Coronary artery (tissue), 2 donors: ENCODE results near the gene RANGAP1.
"Not testable (repeated sequence)": the region's sequence is repeated elsewhere in the genome, so short reads cannot be mapped to it uniquely, and the experiment has no call there.

Experiments
- DNase-seq: peaks from one replicate; pipeline ENCODE4 v3.0.0-alpha.2; 2017; ENCODE audit warnings: low spot score
- H3K27ac ChIP-seq, 2 donors: fragments of 200-600 bp; sonication (generic); one replicate each; pipeline ENCODE4 v1.5.1; 2016 to 2019
- H3K4me3 ChIP-seq: fragments of 200-600 bp; sonication (generic); 2 replicates; pipeline ENCODE4 v1.5.1; 2016; ENCODE audit warnings: mild to moderate bottlenecking, moderate library complexity
- TF ChIP-seq, protein P1 (sequence below): fragments of 200-600 bp; sonication (generic); IDR thresholded peaks from one replicate; pipeline ENCODE4 v1.5.1; 2019; ENCODE audit warnings: antibody characterized with exemption

Gene RANGAP1

DNA sequence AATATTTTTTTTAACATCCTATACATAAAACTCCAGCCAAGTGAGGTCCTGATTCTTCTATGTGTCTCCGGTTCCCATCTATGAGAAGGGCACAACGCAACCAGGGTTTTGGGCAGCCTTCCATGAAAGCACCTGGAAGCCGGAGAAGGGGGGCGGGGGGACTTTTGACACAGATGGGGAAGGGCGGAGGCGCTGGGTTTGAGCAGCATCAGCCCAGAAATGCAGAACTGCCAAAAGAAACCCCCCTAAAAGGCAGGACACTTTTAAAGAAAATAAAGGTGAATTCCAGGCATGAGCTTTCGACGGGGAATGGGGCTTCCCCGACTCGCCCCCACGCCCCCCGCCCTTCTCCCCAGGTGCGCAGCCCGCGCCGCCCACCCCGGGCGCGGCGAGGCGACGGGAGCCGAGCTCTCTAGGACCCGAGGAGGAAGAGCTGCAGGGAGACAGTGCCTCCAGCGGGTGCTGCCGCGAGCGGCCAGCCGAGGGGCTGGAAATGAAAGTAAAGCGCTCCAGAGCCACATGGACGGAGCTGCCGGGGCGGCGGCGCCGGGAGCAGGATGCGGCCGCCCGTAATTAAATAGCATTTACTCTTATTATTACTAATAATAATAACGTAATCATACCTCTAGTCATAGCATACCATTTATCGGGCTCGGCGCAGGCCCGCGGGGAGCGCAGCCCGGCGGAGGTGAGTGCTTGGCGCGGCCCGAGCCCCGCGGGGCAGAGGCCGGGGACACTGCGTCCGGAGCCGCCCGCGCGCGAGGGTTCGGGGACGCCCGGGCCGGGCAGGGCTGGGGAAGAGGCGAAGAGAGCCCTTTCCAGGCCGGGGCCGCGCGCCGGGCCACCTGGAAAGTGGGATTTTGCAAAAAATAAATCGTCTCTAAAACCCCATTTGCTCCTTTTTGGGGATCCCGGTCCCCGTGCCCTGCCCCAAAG, 15.4 kb upstream of the RANGAP1 start, which contains the start of gene ZC3H7B:
Gene ZC3H7B (plus strand): TSS at position 441 of the 936 bp plus-strand sequence. CDS start 19,136 bp downstream, outside the sequence.
- peak; percentile 84 for DNase-seq
- H3K27ac ChIP-seq, result peak within 1 kb of the TSS; percentile 74 to 89
- TF ChIP-seq, protein P1, sequence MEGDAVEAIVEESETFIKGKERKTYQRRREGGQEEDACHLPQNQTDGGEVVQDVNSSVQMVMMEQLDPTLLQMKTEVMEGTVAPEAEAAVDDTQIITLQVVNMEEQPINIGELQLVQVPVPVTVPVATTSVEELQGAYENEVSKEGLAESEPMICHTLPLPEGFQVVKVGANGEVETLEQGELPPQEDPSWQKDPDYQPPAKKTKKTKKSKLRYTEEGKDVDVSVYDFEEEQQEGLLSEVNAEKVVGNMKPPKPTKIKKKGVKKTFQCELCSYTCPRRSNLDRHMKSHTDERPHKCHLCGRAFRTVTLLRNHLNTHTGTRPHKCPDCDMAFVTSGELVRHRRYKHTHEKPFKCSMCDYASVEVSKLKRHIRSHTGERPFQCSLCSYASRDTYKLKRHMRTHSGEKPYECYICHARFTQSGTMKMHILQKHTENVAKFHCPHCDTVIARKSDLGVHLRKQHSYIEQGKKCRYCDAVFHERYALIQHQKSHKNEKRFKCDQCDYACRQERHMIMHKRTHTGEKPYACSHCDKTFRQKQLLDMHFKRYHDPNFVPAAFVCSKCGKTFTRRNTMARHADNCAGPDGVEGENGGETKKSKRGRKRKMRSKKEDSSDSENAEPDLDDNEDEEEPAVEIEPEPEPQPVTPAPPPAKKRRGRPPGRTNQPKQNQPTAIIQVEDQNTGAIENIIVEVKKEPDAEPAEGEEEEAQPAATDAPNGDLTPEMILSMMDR, result peak; percentile 56
- peak within 1 kb of the TSS; percentile 79 for H3K4me3 ChIP-seq

DNA sequence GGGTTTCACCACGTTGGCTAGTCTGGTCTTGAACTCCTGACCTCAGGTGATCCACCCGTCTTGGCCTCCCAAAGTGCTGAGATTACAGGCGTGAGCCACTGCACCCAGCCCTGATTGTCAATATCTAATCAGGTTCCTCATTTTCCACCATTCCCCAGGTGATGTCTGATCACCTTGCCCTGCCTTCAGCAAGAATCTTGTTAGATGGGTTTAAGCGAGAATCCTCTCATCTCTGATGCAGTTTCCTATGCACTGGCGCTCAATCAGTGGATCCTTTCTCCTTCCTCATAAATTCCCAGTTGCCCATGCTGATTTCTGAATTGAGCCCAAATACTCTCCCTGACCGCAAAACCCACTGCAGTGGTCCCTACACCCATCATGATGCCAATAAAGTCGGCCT, 14.7 kb upstream of the RANGAP1 start:
- peak overlapping the region; percentile 79 for H3K4me3 ChIP-seq
- peak overlapping the region in 1 of 2 donors; percentile 74 for H3K27ac ChIP-seq
- TF ChIP-seq, protein P1, result no peak
- DNase-seq, result no peak

DNA sequence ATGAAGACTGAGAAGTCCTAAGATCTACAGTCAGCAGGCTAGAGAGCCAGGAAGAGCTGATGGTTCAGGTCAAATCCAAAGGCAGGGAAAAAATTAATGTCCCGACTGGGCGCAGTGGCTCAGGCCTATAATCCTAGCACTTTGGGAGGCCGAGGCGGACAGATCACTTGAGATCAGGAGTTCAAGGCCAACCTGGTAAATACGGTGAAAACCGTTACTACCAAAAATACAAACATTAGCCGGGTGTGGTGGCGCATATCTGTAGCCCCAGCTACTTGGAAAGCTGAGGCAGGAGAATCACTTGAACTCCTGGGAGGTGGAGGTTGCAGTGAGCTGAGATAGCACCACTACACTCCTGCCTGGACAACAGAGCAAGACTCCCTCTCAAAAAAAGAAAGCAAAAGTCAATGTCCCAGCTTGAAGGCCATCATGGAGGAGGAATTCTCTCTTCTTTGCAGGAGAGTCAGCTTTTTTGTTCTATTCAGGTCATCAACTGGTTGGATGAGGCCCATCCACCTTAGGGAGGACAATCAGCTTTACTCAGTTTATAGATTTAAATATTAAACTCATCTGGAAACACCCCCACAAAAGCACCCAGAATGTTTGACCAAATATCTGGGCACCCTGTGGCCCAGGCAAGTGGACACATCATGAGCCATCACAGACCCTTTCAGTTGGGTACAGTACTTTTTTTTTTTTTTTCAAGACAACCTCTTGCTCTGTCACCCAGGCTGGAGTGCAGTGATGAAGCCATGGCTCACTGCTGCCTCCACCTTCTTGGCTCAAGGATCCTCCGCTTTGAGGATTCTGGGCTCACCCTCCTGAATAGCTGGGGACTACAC, 11.1 kb upstream of the RANGAP1 start:
- DNase-seq, result no peak
- TF ChIP-seq, protein P1, result no peak
- no peak overlapping the region for H3K27ac ChIP-seq

DNA sequence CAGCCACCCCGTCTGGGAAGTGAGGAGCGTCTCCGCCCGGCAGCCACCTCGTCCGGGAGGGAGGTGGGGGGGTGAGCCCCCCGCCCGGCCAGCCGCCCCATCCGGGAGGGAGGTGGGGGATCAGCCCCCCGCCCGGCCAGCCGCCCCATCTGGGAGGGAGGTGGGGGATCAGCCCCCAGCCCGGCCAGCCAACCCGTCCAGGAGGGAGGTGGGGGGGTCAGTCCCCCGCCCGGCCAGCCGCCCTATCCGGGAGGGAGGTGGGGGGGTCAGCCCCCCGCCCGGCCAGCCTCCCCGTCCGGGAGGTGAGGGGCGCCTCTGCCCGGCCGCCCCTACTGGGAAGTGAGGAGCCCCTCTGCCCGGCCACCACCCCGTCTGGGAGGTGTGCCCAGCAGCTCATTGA, 8.8 kb upstream of the RANGAP1 start:
- H3K27ac ChIP-seq, DNase-seq, H3K4me3 ChIP-seq: not testable (repeated sequence)

More for the DNA sequence above, 11.1 kb upstream of the RANGAP1 start:
- H3K4me3 ChIP-seq, result no peak overlapping the region

DNA sequence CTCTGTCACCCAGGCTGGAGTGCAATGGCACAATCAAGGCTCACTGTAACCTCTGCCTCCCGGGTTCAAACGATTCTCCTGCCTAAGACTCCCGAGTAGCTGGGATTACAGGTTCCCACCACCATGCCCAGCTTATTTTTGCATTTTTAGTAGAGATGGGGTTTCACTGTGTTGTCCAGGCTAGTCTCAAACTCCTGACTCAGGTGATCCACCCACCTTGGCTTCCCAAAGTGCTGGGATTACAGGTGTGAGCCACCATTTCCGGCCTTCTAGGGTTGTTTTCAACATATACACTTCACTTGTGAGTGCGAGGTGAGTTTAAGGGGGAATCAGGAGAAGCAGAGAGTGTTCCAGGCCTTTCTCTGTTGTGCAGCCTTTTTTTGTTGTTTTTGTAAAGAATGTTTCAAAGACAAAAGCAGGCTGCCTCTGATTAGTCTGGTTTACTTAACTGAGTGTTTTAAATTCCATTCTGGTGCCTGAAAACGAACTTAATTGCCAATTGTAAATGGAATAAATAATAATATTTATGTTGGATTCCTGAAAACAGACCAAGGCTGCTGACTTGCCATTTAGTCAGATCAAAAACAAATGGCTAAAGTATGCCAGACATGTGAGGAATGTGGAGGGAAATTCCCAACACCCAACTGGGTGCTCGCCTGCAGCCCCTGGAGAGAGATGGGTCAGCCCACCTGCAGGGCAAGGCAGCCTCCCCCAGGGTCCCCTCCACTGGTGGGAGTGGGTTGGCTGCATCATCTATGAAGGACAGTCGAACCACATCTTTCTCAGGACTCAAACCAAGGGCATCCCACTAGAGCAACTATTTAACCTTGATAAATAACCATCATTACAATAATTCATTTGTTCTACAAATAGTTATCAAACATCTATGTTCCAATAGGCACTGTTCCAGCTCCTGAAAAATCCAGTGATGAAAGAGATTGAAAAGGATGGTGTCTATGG, 4.6 kb upstream of the RANGAP1 start:
- Histone ChIP-seq H3K27ac (peak overlapping the region in 1 of 2 donors; percentile 42), H3K4me3 (no peak overlapping the region)
- DNase-seq, result no peak
- TF ChIP-seq, protein P1, result no peak

DNA sequence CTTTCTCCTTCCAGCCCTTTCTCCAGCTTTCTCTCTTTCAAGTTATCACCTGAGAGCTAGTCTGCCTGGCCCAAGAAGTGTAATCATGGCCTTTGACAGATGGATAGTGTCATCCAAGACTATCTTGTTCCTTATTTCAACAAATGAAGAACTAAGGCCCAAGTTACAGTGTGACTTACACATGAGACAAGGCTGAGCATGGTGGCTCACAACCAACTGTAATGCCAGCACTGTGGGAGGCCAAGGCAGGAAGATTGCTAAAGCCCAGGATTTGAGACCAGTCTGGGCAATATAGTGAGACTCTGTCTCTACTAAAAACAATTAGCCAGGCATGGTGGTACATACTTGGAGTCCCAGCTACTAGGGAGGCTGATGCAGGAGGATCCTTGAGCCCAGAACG, 3.7 kb upstream of the RANGAP1 start:
- Histone ChIP-seq H3K27ac (no peak overlapping the region), H3K4me3 (no peak overlapping the region)
- TF ChIP-seq, protein P1, result no peak
- no peak for DNase-seq
